ENCODE results near the gene KIF26B.

GRCh38 chr1:245160288-245160687 is 5.5 kb downstream of the KIF26B start:
- TF ChIP-seq EZH2 (IDR thresholded peaks at IDR 0.05; ENCODE audit: insufficient read depth, poor library complexity, severe bottlenecking): no peak
- no peak for TF ChIP-seq EZH2phosphoT487 (IDR thresholded peaks at IDR 0.05; ENCODE audit: insufficient read depth, low read depth)

Data from GM23248 (cell line).